Smooth muscle cell (in vitro differentiated cells): ENCODE measurements around the gene GPATCH2. TPM values are rescaled to one million over a fixed set of nuclear protein-coding genes. Genes with fewer than 3 reads are reported as not detected.

Experiments
- DNase-seq: peaks from one replicate; lab custom pipeline; 2025; ENCODE audit not compliant: unreplicated experiment; lab: John Stamatoyannopoulos, UW
- H2AFZ ChIP-seq: fragments of 200-600 bp; sonication (generic); 2 replicates; pipeline ENCODE4 v1.6.0; 2016; ENCODE audit warnings: antibody characterized with exemption, low read depth, mild to moderate bottlenecking
- H3F3A ChIP-seq: fragments of 200-600 bp; sonication (generic); 2 replicates; pipeline ENCODE4 v1.6.0; 2017; ENCODE audit warnings: antibody characterized with exemption, low read depth
- H3K27ac ChIP-seq: fragments of 200-600 bp; sonication (generic); 2 replicates; pipeline ENCODE4 v1.5.1; 2016; ENCODE audit warnings: low read depth, mild to moderate bottlenecking
- H3K27me3 ChIP-seq: fragments of 200-600 bp; sonication (generic); 2 replicates; pipeline ENCODE4 v1.6.1; 2016; ENCODE audit warnings: low read depth, mild to moderate bottlenecking
- H3K36me3 ChIP-seq: fragments of 200-600 bp; sonication (generic); 2 replicates; pipeline ENCODE4 v1.5.1; 2016; ENCODE audit warnings: low read depth
- H3K4me1 ChIP-seq: fragments of 200-600 bp; sonication (generic); 2 replicates; pipeline ENCODE4 v1.5.1; 2016; ENCODE audit warnings: low read depth
- H3K4me2 ChIP-seq: fragments of 200-600 bp; sonication (generic); 2 replicates; pipeline ENCODE4 v1.6.0; 2016; ENCODE audit warnings: mild to moderate bottlenecking
- H3K4me3 ChIP-seq: fragments of 200-600 bp; sonication (generic); 2 replicates; pipeline ENCODE4 v1.5.1; 2016; ENCODE audit warnings: mild to moderate bottlenecking
- H3K79me2 ChIP-seq: fragments of 200-600 bp; sonication (generic); 2 replicates; pipeline ENCODE4 v1.6.0; 2016; ENCODE audit warnings: low read depth, mild to moderate bottlenecking
- H3K9ac ChIP-seq: fragments of 200-600 bp; sonication (generic); 2 replicates; pipeline ENCODE4 v1.6.0; 2016; ENCODE audit warnings: low read depth
- H3K9me3 ChIP-seq: fragments of 200-600 bp; sonication (generic); replicated peaks from 2 replicates; pipeline ENCODE4 v1.5.1; 2016; ENCODE audit warnings: low read depth
- H4K20me1 ChIP-seq: fragments of 200-600 bp; sonication (generic); 2 replicates; pipeline ENCODE4 v1.6.0; 2016; ENCODE audit warnings: low read depth
- CTCF ChIP-seq: fragments of 200-600 bp; sonication (generic); IDR thresholded peaks from 2 replicates; pipeline ENCODE4 v1.5.1; 2017; ENCODE audit warnings: borderline replicate concordance, mild to moderate bottlenecking, antibody characterized with exemption; ENCODE audit not compliant: insufficient read depth, poor library complexity, severe bottlenecking
- WGBS: methylation state at CpG from one replicate; pipeline ENCODE4 v1.1.7; 2016; ENCODE audit warnings: low lambda C conversion rate; 5-methylcytosine and 5-hydroxymethylcytosine counted together
- polyA plus RNA-seq: library from polyadenylated mRNA; unstranded; fragments of >200 nt; fragmentation: Nextera tagmentation; extraction: Ambion mirVana; gene quantifications from 2 replicates; pipeline ENCODE4 v1.2.1, GENCODE V29; 2016
- total RNA-seq: library from RNA; depleted of rRNA; stranded (reverse); fragments of >200 nt; gene quantifications from 2 replicates; pipeline ENCODE4 v1.2.3, GENCODE V29; 2014

Gene GPATCH2
- total and polyA plus RNA-seq, 2 experiments from 2014 or later: 5.6 to 16.4 TPM

- H2AFZ ChIP-seq: no peak overlapping the region
- H3K4me1 ChIP-seq: no peaks in the 10 kb centered on the region
- no peaks in the 10 kb centered on the region for H3K9me3 ChIP-seq
- no peaks in the 10 kb centered on the region for H3K36me3 ChIP-seq
- no peak for DNase-seq
- no peaks in the 10 kb centered on the region for H3K79me2 ChIP-seq
- WGBS: 61% methylated on average over 13 of the region's 13 CpGs
- no peaks in the 10 kb centered on the region for H4K20me1 ChIP-seq
- H3K4me2 ChIP-seq: no peak overlapping the region
- no peaks in the 10 kb centered on the region for H3F3A ChIP-seq
- no peak for TF ChIP-seq CTCF
- no peaks in the 10 kb centered on the region for H3K27me3 ChIP-seq
- no peak overlapping the region for H3K4me3 ChIP-seq
- no peak overlapping the region for H3K27ac ChIP-seq
- no peak overlapping the region for H3K9ac ChIP-seq
These were observed 16.9 kb upstream of the GPATCH2 start for GRCh38 chr1:217647791-217648190.

- Histone ChIP-seq H3K4me1 (no peaks in the 10 kb centered on the region), H3K9me3 (no peaks in the 10 kb centered on the region), H3F3A (no peaks in the 10 kb centered on the region), H2AFZ (no peak overlapping the region), H3K36me3 (no peaks in the 10 kb centered on the region), H4K20me1 (no peaks in the 10 kb centered on the region), H3K79me2 (no peaks in the 10 kb centered on the region), H3K27me3 (peaks cover 20% of the 10 kb centered on the region), H3K4me2 (no peak overlapping the region), H3K4me3 (no peak overlapping the region), H3K27ac (no peak overlapping the region), H3K9ac (no peak overlapping the region)
- 31% methylated on average over 6 of the region's 6 CpGs for WGBS
- no peak for DNase-seq
- TF ChIP-seq CTCF: no peak
These were observed 11.6 kb upstream of the GPATCH2 start for GRCh38 chr1:217642455-217642854.

GRCh38 chr1:217627431-217627830 is 3.5 kb downstream of the GPATCH2 start:
- DNase-seq: no peak

More at GRCh38 chr1:217627431-217627830, 3.5 kb downstream of the GPATCH2 start:
- Histone ChIP-seq H3F3A (no peaks in the 10 kb centered on the region), H3K27me3 (no peaks in the 10 kb centered on the region), H3K27ac (no peak overlapping the region), H3K9ac (no peak overlapping the region), H3K4me3 (no peak overlapping the region), H2AFZ (no peak overlapping the region), H3K36me3 (no peaks in the 10 kb centered on the region), H3K4me1 (peaks cover 11% of the 10 kb centered on the region), H3K79me2 (peaks cover 81% of the 10 kb centered on the region), H3K4me2 (no peak overlapping the region), H4K20me1 (peaks cover 62% of the 10 kb centered on the region), H3K9me3 (no peaks in the 10 kb centered on the region)
- TF ChIP-seq CTCF: no peak
- 83% methylated on average over 3 of the region's 3 CpGs for WGBS
